T-helper 1 cell treated with Interleukin-12 subunit alpha and Interleukin-12 subunit beta and Interleukin-4 antibody, amounts not matched to agents 30 ng/mL and 1 ng/mL, for 36 hours (primary cell): ENCODE measurements around the gene COX5A. TPM values are rescaled to one million over a fixed set of nuclear protein-coding genes. Genes with fewer than 3 reads are reported as not detected.
"Not testable (repeated sequence)": the region's sequence is repeated elsewhere in the genome, so short reads cannot be mapped to it uniquely, and the experiment has no call there.

Source experiments
- intact Hi-C: fragments of 100-400 bp; cut with micrococcal nuclease; formaldehyde crosslinking; loops from one replicate; pipeline ENCODE4 v1.15.1; 2024
- total RNA-seq: library from RNA; stranded (reverse); gene quantifications from 2 replicates; pipeline ENCODE4 v1.2.3, GENCODE V29; 2022

COX5A gene
- total RNA-seq, 1 donor from 2014 or later = 205 TPM

- intact Hi-C loops = no loop called here
These were observed 34.2 kb downstream of the COX5A start for GRCh38 chr15:74903676-74904075.

GRCh38 chr15:74902295-74903075 lies 35.4 kb downstream of the COX5A start:
- intact Hi-C loops = no loop called here

GRCh38 chr15:74901612-74902063 lies 36.2 kb downstream of the COX5A start:
- intact Hi-C loops = loop anchor here (1.0 kb wide), 6 partner anchors 11 to 266 kb away; partner anchors contain the start of genes MPI and SCAMP2

- intact Hi-C loops = no loop called here
These were observed 40.6 kb downstream of the COX5A start for GRCh38 chr15:74897300-74897701.

GRCh38 chr15:74896316-74896715 lies 41.6 kb downstream of the COX5A start:
- intact Hi-C loops = no loop called here

- intact Hi-C loops = no loop called here
These were observed 42.0 kb downstream of the COX5A start for GRCh38 chr15:74895830-74896229.

GRCh38 chr15:74894383-74894782 lies 43.5 kb downstream of the COX5A start:
- intact Hi-C loops = not testable (repeated sequence)

- intact Hi-C loops = loop anchor here (1.0 kb wide), 1 partner anchor 106 kb away; no protein-coding TSS in a partner anchor
These were observed 44.2 kb downstream of the COX5A start for GRCh38 chr15:74893627-74894026.

GRCh38 chr15:74892931-74893330 lies 44.9 kb downstream of the COX5A start:
- intact Hi-C loops = loop anchor here (1.0 kb wide), 1 partner anchor 106 kb away; no protein-coding TSS in a partner anchor

- intact Hi-C loops = no loop called here
These were observed 45.6 kb downstream of the COX5A start for GRCh38 chr15:74892313-74892712.

- intact Hi-C loops = no loop called here
These were observed 46.4 kb downstream of the COX5A start for GRCh38 chr15:74891469-74891868.

- intact Hi-C loops = loop anchor here (1.0 kb wide), 3 partner anchors 11 to 255 kb away; partner anchors contain the start of gene FAM219B
These were observed 47.3 kb downstream of the COX5A start for GRCh38 chr15:74890665-74890960.

GRCh38 chr15:74889883-74890664 lies 47.8 kb downstream of the COX5A start, which contains the start of gene MPI:
Gene MPI, plus strand, starts transcription at chr15:74890042. Its CDS starts 32 bp downstream, at chr15:74890074.
- intact Hi-C loops = loop anchor here (1.0 kb wide), 5 partner anchors 11 to 255 kb away; partner anchors contain the start of genes FAM219B, SCAMP2 and ULK3

- intact Hi-C loops = loop anchor here (1.0 kb wide), 2 partner anchors 16 to 46 kb away; partner anchors contain the start of genes SCAMP2 and ULK3
These were observed 48.4 kb downstream of the COX5A start for GRCh38 chr15:74889390-74889882.

- intact Hi-C loops = loop anchor here (1.0 kb wide), 2 partner anchors 15 to 45 kb away; partner anchors contain the start of genes SCAMP2 and ULK3
These were observed 49.2 kb downstream of the COX5A start for GRCh38 chr15:74888716-74889115.

- intact Hi-C loops = not testable (repeated sequence)
These were observed 50.2 kb downstream of the COX5A start for GRCh38 chr15:74887537-74888193.

GRCh38 chr15:74885461-74885860 lies 52.4 kb downstream of the COX5A start:
- intact Hi-C loops = no loop called here

- intact Hi-C loops = no loop called here
These were observed 53.2 kb downstream of the COX5A start for GRCh38 chr15:74884428-74885223.

- intact Hi-C loops = no loop called here
These were observed 55.3 kb downstream of the COX5A start for GRCh38 chr15:74882528-74882927.

- intact Hi-C loops = no loop called here
These were observed 59.6 kb downstream of the COX5A start for GRCh38 chr15:74878273-74878672.
